HG03095 (cell line): ENCODE results near the gene HSPA4L.

Experiments used
- ATAC-seq: cut with Tn5 transposase; IDR thresholded peaks from one replicate; pipeline ENCODE4 v1.9.1; 2021; ENCODE audit warnings: moderate library complexity; ENCODE audit not compliant: unreplicated experiment

HSPA4L gene

DNA sequence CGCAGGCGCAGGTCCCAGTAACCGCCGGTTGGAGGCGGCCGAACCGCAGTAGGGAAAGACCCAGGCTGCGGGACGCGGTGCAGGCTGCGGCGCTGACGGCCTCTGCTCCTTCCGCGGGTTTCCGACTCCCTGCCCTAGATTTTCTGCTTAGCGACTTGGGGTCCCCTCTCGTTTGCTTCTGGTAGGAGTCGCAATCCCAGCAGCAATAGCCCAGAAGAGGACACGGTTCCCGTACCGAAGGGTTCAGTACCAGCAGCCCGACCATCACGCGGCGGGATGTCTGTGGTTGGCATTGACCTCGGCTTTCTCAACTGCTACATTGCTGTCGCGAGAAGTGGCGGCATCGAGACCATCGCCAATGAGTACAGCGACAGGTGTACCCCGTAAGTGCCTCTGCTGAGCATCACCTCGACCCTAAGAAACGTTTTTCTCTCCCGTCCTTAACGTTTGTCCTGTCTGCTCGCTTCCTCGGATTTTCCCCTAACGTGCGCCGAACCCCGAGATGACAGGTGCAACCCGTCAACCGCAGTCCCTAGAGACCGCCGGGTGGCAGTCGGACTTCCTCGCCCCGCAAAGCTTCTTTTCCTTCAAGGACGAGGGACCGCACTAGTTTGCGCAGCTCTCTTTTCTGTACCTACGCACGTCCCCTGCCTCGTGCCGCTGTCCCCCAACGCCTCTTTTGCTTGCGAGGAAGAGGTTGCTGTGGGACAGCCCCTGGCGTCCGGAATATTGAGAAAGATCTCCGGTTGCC, at the start of gene HSPA4L:
Gene HSPA4L, plus strand, starts transcription at position 48 of the 751 bp plus-strand sequence. Its CDS starts 229 bp downstream, at position 277.
- peak; percentile 29 for ATAC-seq

GRCh38 chr4:127732623-127733328, 49.3 kb upstream of the HSPA4L start:
- ATAC-seq: peak; percentile 54

DNA sequence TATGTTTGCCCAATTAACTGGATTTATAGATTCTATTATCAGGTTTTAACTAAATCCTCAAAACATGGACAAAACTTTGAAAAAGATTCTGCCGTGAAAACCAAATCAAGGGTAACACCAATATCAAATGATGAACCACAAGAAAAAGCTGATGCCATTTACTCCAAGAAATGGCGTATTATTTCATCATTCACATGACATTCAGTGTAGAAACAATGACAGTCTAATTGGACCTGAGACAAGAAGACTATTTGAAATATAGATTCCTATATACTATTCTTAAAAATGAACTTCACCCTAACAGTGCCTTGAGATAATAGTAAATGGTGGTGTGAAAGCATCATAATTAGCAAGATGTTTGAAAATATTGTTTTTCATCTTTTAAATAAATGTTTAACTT, 47.1 kb upstream of the HSPA4L start:
- no peak for ATAC-seq

- no peak for ATAC-seq
These were observed 44.8 kb upstream of the HSPA4L start for GRCh38 chr4:127737295-127737694.

DNA sequence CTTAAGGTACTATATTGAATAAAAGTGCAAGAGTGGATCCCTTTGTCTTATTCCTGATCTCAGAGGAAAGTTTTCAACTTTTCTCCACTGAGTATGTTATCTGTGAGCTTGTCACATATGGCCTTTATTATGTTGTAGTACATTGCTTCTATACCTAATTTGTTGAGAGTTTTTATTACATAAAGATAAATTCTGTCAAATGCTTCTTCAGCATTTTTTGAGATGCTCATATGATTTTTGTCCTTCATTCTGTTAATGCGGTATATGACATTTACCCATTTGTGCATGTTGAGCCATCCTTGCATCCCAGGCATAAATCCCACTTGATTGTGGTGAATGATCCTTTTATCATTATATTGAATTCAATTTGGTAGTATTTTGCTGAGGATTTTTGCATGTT, 40.9 kb upstream of the HSPA4L start:
- no peak for ATAC-seq

GRCh38 chr4:127747883-127748282, 34.2 kb upstream of the HSPA4L start:
- no peak for ATAC-seq

DNA sequence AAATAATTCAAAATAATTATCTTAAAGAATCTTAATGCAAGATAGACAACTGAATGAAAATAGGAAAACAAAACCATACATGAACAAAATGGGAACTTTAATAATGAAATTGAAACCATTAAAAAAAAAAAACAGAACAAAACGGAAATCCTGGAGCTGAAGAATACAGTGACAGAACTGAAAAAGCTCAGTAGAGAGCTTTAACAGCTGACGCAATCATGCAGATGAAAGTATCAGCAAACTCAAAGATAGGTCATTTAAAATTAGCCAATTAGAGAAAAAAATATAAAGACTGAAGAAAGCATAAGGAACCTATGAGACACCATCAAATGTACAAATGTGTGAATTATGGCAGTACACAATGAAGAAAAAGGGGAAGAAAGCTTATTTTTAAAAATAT, 33.2 kb upstream of the HSPA4L start:
- ATAC-seq: no peak

DNA sequence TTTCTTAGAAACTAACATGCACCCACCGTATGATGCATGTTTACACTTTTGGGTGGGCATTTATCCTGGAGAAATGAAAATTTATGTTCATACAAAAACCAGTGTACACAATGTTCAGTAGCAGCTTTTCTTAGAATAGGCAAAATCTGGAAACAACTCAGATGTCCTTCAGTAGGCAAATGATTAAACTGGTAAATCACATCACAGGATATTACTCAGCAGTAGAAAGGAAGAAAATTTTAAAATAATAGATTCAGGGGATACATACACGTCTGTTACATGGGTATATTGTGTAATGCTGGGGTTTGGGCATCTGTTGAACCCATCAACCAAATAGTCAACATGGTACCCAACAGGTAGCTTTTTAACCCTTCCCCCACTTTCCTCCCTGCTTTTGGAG, 25.2 kb upstream of the HSPA4L start:
- no peak for ATAC-seq

GRCh38 chr4:127759228-127759820, 22.8 kb upstream of the HSPA4L start:
- ATAC-seq: no peak

DNA sequence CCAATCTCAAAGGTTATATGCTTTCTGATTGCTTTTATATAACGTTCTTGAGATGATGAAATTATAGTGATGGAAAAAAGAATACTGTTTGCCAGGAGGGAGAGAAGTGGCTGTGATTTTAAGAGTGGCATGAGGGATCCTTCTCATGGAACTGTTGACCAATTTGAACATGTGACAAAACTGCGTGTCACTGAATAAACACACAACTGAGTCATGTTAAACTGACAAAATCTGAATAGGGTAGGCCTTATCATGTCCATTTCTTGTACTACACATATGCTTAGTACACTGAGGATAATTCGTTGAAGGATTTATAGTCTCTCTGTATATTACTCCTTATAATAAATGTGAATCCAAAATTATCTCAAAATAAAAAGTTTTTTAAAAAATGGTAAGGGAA, 22.2 kb upstream of the HSPA4L start:
- ATAC-seq: no peak

DNA sequence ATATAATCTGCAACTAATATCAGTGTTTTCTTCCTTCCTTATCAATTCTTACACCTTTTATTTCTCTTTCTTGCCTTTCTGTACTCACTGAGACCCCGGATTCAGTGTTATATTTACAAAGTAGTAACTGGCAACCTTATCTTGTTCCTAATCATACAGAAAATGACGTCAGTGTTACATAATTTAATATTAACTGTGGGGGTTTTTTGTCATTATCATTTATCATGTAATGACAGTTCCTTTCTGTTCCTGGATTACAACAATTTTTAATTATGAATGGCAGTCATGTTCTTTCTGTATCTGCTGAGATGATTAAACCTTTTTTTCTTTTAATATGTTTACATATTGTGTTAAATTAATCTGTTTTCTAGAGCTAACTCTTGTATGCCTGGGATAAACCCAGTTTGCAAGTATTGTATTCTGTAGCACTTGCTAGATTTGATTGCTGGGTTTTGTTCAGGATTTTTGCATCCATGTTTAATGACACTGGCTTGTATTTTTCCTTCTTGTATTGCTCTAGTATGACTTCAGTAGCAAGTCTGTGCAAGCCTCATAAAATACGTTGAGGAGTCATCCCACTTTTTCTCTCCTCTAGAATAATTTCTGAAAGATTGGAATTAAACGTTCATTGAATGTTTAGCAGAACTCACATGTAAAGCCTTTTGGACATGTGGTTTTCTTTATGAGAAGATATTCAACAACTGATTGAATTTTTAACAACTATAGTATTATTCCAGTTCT, 10.4 kb upstream of the HSPA4L start:
- no peak for ATAC-seq

DNA sequence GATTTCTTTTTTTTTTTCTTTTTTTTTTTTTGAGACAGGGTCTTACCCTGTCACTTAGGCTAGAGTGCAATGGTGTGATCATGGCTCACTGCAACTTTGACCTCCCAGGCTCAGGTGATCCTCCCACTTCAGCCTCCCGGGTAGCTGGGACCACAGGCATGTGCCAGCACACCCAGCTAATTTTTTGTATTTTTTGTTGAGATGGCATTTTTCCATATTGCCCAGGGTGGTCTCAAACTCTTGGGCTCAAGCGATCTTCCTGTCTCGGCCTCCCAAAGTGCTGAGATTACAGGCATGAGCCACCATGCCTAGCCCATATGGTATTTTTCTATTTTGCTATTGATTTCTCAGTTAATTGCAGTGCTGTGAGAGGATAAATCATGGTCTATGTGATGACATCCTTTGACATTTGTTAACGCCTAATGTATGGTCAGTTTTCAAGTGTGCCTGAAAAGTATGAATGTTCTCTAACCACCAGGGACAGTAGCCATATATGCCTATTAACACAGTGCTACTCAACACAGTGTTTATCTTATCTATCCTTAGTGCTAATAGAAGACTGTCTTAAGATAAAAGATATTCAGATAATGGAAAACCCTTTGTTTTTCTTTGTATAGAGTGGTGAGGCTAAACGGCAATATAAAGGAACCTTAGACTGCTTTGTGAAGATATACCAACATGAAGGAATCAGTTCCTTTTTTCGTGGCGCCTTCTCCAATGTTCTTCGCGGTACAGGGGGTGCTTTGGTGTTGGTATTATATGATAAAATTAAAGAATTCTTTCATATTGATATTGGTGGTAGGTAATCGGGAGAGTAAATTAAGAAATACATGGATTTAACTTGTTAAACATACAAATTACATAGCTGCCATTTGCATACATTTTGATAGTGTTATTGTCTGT, 9.1 kb upstream of the HSPA4L start:
- no peak for ATAC-seq

DNA sequence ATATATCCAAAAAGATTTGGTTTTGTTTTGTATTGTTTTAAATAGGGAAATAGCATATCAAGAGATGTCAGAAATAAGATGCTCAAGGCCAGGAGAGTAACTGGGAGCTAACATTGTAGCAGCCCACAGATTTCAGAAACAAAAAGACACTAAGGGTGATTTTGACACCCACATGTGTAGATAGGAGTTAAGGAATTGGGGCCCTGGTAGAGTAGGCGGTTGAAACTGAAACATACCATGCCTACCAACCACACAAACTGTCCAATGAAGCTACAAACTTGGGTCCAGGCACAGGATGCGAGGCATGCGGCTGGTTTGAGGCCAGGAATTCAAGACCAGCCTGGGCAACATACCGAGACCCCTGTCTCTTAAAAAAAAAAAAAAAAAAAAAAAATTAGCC, 6.3 kb upstream of the HSPA4L start:
- no peak for ATAC-seq

DNA sequence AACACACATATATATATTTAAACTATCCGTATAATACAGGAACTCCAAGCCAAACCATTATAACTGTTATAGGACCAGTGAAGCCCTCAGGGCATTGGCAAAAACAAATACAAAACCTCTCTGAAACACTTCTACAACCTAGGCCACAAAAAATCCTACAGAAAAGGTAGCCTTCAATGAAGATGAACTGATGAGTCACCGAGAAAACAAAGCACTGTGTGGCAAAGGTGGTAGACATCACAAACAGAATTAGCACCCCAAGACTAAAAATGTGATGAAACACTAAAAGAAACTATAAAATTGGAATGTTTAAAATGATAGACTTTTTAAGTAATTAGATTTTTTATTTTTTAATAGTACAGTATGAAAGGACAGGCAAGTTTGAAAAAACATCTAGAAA, 5.5 kb upstream of the HSPA4L start:
- ATAC-seq: no peak

DNA sequence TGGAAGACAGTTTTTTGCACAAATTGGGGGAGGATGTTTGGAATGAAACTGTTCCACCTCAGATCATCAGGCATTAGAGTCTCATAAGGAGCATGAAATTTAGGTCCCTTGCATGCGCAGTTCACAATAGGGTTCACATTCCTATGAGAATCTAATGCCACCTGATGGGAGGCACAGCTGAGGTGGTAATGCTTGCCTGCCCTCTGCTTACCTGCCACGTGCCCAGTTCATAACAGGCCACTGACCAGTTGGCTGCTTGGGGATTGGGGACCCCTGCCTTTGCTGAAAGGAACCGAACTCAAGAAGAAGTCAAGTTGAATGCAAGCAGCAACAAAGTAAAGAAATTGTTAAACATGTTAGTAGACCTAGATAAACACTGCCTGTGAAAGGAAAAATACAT, 4.6 kb upstream of the HSPA4L start:
- ATAC-seq: no peak

DNA sequence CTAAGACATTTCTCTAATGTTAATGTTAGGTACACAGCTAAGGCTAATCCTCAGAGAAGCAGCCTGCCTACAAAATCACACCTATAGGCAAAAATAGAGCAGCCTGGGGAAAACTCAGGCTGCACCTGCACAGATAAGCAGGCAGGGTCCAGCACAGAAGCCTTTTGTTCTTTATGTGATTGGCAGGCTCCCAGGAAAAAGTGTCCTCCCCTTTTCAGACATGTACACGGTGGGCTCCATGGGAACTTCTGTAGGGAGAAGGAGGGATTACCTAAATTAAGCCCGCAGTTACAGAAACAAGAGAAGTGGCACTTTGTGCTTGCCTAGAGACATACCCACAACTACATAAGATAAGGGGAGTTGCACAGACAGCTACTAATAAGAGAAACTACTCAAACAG, 4.0 kb upstream of the HSPA4L start:
- ATAC-seq: no peak

- no peak for ATAC-seq
These were observed 1.5 kb upstream of the HSPA4L start for GRCh38 chr4:127780598-127780997.

GRCh38 chr4:127781300-127782024, 660 bp upstream of the HSPA4L start:
- ATAC-seq: peak; percentile 29

DNA sequence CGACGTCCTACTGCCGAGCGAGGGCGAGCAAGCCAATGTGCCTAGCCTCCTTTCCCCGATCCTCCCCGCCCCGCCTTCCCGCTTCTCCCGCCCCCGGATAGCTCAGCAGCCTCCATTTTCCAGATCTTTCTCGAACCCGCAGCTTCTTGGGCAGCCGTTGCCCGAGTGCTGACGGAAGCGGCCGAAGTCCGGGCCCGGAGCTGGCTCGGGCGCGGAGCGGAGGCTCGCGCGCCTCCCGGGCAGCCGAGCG, 172 bp upstream of the HSPA4L start:
- ATAC-seq: peak; percentile 73
